Keratinocyte (primary cell): ENCODE measurements around the gene ANXA4. TPM values are rescaled to one million over a fixed set of nuclear protein-coding genes. Genes with fewer than 3 reads are reported as not detected.

Experiments used
- DNase-seq: peaks from one replicate; pipeline ENCODE4 v3.0.0-alpha.2; 2011; ENCODE audit warnings: low read depth, missing footprints, low spot score
- FAIRE-seq: peaks from 2 replicates; lab custom pipeline; 2011; peaks lifted over from hg19 to GRCh38; lab: Jason Lieb, UNC
- H2AFZ ChIP-seq: 2 replicates; pipeline ENCODE4 v1.6.0; 2012; ENCODE audit warnings: low read length, control low read depth, inconsistent platforms; ENCODE audit not compliant: control insufficient read depth
- H3K27ac ChIP-seq: 2 replicates; pipeline ENCODE4 v1.5.1; 2011; ENCODE audit warnings: low read length; ENCODE audit not compliant: control insufficient read depth, insufficient read depth
- H3K27me3 ChIP-seq: 3 replicates; pipeline ENCODE4 v1.6.0; 2011; ENCODE audit warnings: low read length; ENCODE audit not compliant: control insufficient read depth, insufficient read depth; ENCODE audit errors: extremely low read depth
- H3K36me3 ChIP-seq, 2 experiments: 2 replicates in 1 of 2; 3 replicates in 1 of 2; pipeline ENCODE4 v1.5.1; 2011; ENCODE audit warnings: low read length in 2 of 2, mild to moderate bottlenecking in 1 of 2; ENCODE audit not compliant: control insufficient read depth in 2 of 2, insufficient read depth in 2 of 2; ENCODE audit errors: extremely low read depth in 1 of 2
- H3K4me1 ChIP-seq: 3 replicates; pipeline ENCODE4 v1.5.1; 2011; ENCODE audit warnings: low read length; ENCODE audit not compliant: control insufficient read depth, insufficient read depth; ENCODE audit errors: extremely low read depth
- H3K4me2 ChIP-seq: 3 replicates; pipeline ENCODE4 v1.6.0; 2011; ENCODE audit warnings: low read depth, low read length; ENCODE audit not compliant: control insufficient read depth, insufficient read depth; ENCODE audit errors: extremely low read depth
- H3K4me3 ChIP-seq, 3 experiments: fragments of 200-600 bp in 1 of 3; sonication (generic) in 1 of 3; 2 replicates in 2 of 3; 3 replicates in 1 of 3; pipeline ENCODE4 v1.5.1; 2011 to 2016; ENCODE audit warnings: low read length in 3 of 3, mild to moderate bottlenecking in 3 of 3, control low read depth in 2 of 3, inconsistent platforms in 1 of 3, low read depth in 1 of 3, mixed read lengths in 1 of 3, mixed run types in 1 of 3, moderate library complexity in 1 of 3; ENCODE audit not compliant: control insufficient read depth in 2 of 3, insufficient read depth in 2 of 3; ENCODE audit errors: extremely low read depth in 1 of 3
- H3K79me2 ChIP-seq: 2 replicates; pipeline ENCODE4 v1.6.0; 2012; ENCODE audit warnings: low read length; ENCODE audit not compliant: control insufficient read depth, insufficient read depth
- H3K9ac ChIP-seq: 3 replicates; pipeline ENCODE4 v1.6.0; 2011; ENCODE audit warnings: low read length; ENCODE audit not compliant: control insufficient read depth, insufficient read depth; ENCODE audit errors: extremely low read depth
- H3K9me1 ChIP-seq: 3 replicates; pipeline ENCODE4 v1.6.0; 2011; ENCODE audit warnings: low read length; ENCODE audit not compliant: control insufficient read depth, insufficient read depth; ENCODE audit errors: extremely low read depth
- H3K9me3 ChIP-seq: 2 replicates; pipeline ENCODE4 v1.5.1; 2012; ENCODE audit warnings: low read depth, low read length; ENCODE audit not compliant: control insufficient read depth
- H4K20me1 ChIP-seq: 3 replicates; pipeline ENCODE4 v1.6.0; 2011; ENCODE audit warnings: low read length; ENCODE audit not compliant: control insufficient read depth, insufficient read depth; ENCODE audit errors: extremely low read depth
- CTCF ChIP-seq, 3 experiments: IDR thresholded peaks in 1 of 3; conservative IDR thresholded peaks in 1 of 3; optimal IDR thresholded peaks in 1 of 3; 2 replicates in 2 of 3; 3 replicates in 1 of 3; pipeline versions ENCODE3 to v1.5.1; 2011; ENCODE audit warnings: low read length in 3 of 3, mild to moderate bottlenecking in 3 of 3, moderate library complexity in 2 of 3, control low read depth in 1 of 3, inconsistent platforms in 1 of 3; ENCODE audit not compliant: insufficient read depth in 2 of 3; ENCODE audit errors: extremely low read depth in 1 of 3
- EZH2 ChIP-seq: IDR thresholded peaks from one replicate; pipeline ENCODE4 v1.6.1; 2012; ENCODE audit warnings: inconsistent platforms, mild to moderate bottlenecking, low read length, moderate library complexity
- dilution Hi-C: fragments of 300-500 bp; cut with MboI; formaldehyde crosslinking; loops from one replicate; pipeline ENCODE4 v1.7.0; 2020; ENCODE audit warnings: low sequenced_read_pairs; ENCODE audit not compliant: extremely low pct_ligation_motif_present
- polyA plus RNA-seq, 5 experiments: library from polyadenylated mRNA; depleted of rRNA in 3 of 5; stranded (reverse) in 3 of 5; stranded (forward) in 1 of 5; unstranded in 1 of 5; fragments of >200 nt; gene quantifications; 1 replicate in 1 of 5; 2 replicates in 3 of 5; 3 replicates in 1 of 5; pipeline versions ENCODE4 v1.2.1 to v1.2.3, GENCODE V29; 2011 to 2012; ENCODE audit warnings: missing spikeins in 2 of 5, low read depth in 1 of 5, low replicate concordance in 1 of 5

ANXA4 gene
- polyA plus RNA-seq, 1 donor (not counting 4 experiments of a cell fraction or from before 2014, with no cell fraction given): 209 TPM

- Histone ChIP-seq H3K9me1 (no peaks in the 10 kb centered on the region), H3K4me1 (peaks cover 2% of the 10 kb centered on the region), H3K36me3 (peaks cover 10 to 20% of the 10 kb centered on the region in 2 experiments), H2AFZ (no peak overlapping the region), H3K79me2 (no peaks in the 10 kb centered on the region), H3K4me2 (no peak overlapping the region), H3K9ac (no peak overlapping the region), H3K27me3 (no peaks in the 10 kb centered on the region), H3K9me3 (no peaks in the 10 kb centered on the region), H3K27ac (no peak overlapping the region), H4K20me1 (no peaks in the 10 kb centered on the region), H3K4me3 (no peak overlapping the region)
- FAIRE-seq (no peak), DNase-seq (no peak)
- no peak for TF ChIP-seq CTCF (optimal IDR thresholded peaks at IDR 0.05 in 1 of 3, IDR thresholded peaks at IDR 0.05 in 1 of 3, conservative IDR thresholded peaks at IDR 0.05 in 1 of 3; ENCODE audit: extremely low read depth in 1 of 3, insufficient read depth in 2 of 3, low read length in 3 of 3)
- dilution Hi-C loops: no loop called here
Measured at GRCh38 chr2:69804416-69804815, 62.5 kb downstream of the ANXA4 start.

- Histone ChIP-seq H3K9me1 (no peaks in the 10 kb centered on the region), H4K20me1 (no peaks in the 10 kb centered on the region), H3K27ac (no peak overlapping the region), H3K9me3 (no peaks in the 10 kb centered on the region), H3K27me3 (no peaks in the 10 kb centered on the region), H3K4me3 (no peak overlapping the region), H3K36me3 (peaks cover 18 to 32% of the 10 kb centered on the region in 2 experiments), H3K79me2 (no peaks in the 10 kb centered on the region), H3K4me1 (no peaks in the 10 kb centered on the region), H2AFZ (no peak overlapping the region), H3K9ac (no peak overlapping the region), H3K4me2 (no peak overlapping the region)
- FAIRE-seq (no peak), DNase-seq (no peak)
- TF ChIP-seq EZH2 (no peak), CTCF (optimal IDR thresholded peaks at IDR 0.05 in 1 of 3, IDR thresholded peaks at IDR 0.05 in 1 of 3, conservative IDR thresholded peaks at IDR 0.05 in 1 of 3; ENCODE audit: extremely low read depth in 1 of 3, insufficient read depth in 2 of 3, low read length in 3 of 3) (no peak)
- dilution Hi-C loops: no loop called here
Measured at GRCh38 chr2:69805887-69806286, 64.0 kb downstream of the ANXA4 start.
